Suprapubic skin (tissue), 4 donors: Measurements from ENCODE around the gene PKD2L1.

ENCODE experiments used
- EP300 ChIP-seq: sonication (generic); formaldehyde crosslinking; IDR thresholded peaks from one replicate; pipeline ENCODE4 v1.6.1; 2017; ENCODE audit warnings: antibody characterized with exemption
- POLR2A ChIP-seq, 2 donors: fragments of 450-650 bp; IDR thresholded peaks; one replicate each; pipeline ENCODE4 v1.6.1; 2017; ENCODE audit warnings: antibody characterized with exemption in 2 of 2, mild to moderate bottlenecking in 2 of 2, moderate library complexity in 2 of 2
- POLR2AphosphoS5 ChIP-seq, 3 donors: sonication (generic); formaldehyde crosslinking; IDR thresholded peaks; one replicate each; pipeline ENCODE4 v1.6.1; 2017; ENCODE audit warnings: antibody characterized with exemption in 3 of 3
- TF ChIP-seq, protein P1 (sequence below), 2 donors: fragments of 200-600 bp in 1 of 2; fragments of 450-650 bp in 1 of 2; sonication (generic) in 1 of 2; IDR thresholded peaks; one replicate each; pipeline ENCODE4 v1.5.1; 2016 to 2019; ENCODE audit warnings: antibody characterized with exemption in 2 of 2, mild to moderate bottlenecking in 1 of 2, moderate library complexity in 1 of 2

DNA sequence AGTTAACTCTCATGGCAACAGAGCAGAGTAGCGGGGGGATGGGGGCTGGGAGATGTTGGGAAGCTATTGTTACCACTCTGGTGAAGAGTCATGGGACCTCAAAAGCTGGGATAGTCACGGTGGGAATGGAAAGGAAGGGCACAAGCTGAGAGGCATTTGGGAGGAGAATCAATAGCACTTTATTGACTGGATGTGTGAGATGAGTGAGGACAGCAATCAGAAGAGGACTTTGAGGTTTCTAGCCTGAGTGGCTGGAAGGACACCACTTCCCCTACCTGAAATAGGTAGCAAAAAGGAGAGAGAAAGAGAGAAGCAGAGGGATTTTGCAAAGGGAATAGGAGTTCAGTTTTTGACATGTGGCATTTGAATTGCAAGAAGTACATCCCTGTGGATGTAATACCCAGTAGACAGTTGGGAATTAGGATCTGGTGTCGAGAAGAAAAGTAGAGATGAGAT lies 44.2 kb upstream of the PKD2L1 start:
- TF ChIP-seq, protein P1, sequence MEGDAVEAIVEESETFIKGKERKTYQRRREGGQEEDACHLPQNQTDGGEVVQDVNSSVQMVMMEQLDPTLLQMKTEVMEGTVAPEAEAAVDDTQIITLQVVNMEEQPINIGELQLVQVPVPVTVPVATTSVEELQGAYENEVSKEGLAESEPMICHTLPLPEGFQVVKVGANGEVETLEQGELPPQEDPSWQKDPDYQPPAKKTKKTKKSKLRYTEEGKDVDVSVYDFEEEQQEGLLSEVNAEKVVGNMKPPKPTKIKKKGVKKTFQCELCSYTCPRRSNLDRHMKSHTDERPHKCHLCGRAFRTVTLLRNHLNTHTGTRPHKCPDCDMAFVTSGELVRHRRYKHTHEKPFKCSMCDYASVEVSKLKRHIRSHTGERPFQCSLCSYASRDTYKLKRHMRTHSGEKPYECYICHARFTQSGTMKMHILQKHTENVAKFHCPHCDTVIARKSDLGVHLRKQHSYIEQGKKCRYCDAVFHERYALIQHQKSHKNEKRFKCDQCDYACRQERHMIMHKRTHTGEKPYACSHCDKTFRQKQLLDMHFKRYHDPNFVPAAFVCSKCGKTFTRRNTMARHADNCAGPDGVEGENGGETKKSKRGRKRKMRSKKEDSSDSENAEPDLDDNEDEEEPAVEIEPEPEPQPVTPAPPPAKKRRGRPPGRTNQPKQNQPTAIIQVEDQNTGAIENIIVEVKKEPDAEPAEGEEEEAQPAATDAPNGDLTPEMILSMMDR (IDR thresholded peaks at IDR 0.05) = no peak
- TF ChIP-seq POLR2AphosphoS5 (IDR thresholded peaks at IDR 0.05) = no peak
- no peak for TF ChIP-seq POLR2A (IDR thresholded peaks at IDR 0.05)
- no peak for TF ChIP-seq EP300
